Mesodermal cell (in vitro differentiated cells): ENCODE measurements around the gene HAPLN1. TPM values are rescaled to one million over a fixed set of nuclear protein-coding genes. Genes with fewer than 3 reads are reported as not detected.

ENCODE experiments used
- H3K27ac ChIP-seq: 2 replicates; pipeline ENCODE4 v1.7.0; 2013; ENCODE audit warnings: mild to moderate bottlenecking, low read depth, low read length, moderate library complexity; ENCODE audit not compliant: severe bottlenecking
- H3K36me3 ChIP-seq: 2 replicates; pipeline ENCODE4 v1.7.1; 2013; ENCODE audit warnings: mild to moderate bottlenecking, low read length, moderate library complexity; ENCODE audit not compliant: control insufficient read depth, insufficient read depth
- H3K4me1 ChIP-seq: one replicate; pipeline ENCODE4 v1.7.1; 2013; ENCODE audit warnings: mild to moderate bottlenecking, low read length; ENCODE audit not compliant: insufficient read depth, control insufficient read depth, poor library complexity, severe bottlenecking
- H3K4me3 ChIP-seq: 2 replicates; pipeline ENCODE4 v1.7.0; 2013; ENCODE audit warnings: low read length, control low read depth, mild to moderate bottlenecking; ENCODE audit not compliant: insufficient read depth, poor library complexity, severe bottlenecking; ENCODE audit errors: extremely low read depth
- H3K9me3 ChIP-seq: 2 replicates; pipeline ENCODE4 v1.7.1; 2013; ENCODE audit warnings: mild to moderate bottlenecking, low read length, moderate library complexity; ENCODE audit not compliant: control insufficient read depth
- WGBS, 2 experiments: methylation state at CpG; one replicate each; pipeline ENCODE4 v1.1.5; 2013; ENCODE audit warnings: missing lambda C conversion rate in 2 of 2; ENCODE audit not compliant: insufficient coverage in 2 of 2; 5-methylcytosine and 5-hydroxymethylcytosine counted together
- polyA plus RNA-seq, 2 experiments: library from polyadenylated mRNA; stranded (reverse); fragments of 50-300 nt; gene quantifications; one replicate each; pipeline ENCODE4 v1.2.3, GENCODE V29; 2013

Gene HAPLN1
- 1,521 TPM for polyA plus RNA-seq (2013, experiment 1 of 2)
- 1,320 TPM for polyA plus RNA-seq (2013, experiment 2 of 2)

- Histone ChIP-seq H3K4me3 (peak within 1 kb of the TSS; percentile 61), H3K4me1 (peaks cover 16% of the 10 kb centered on the region), H3K36me3 (peaks cover 14% of the 10 kb centered on the region), H3K9me3 (no peaks in the 10 kb centered on the region), H3K27ac (peak within 1 kb of the TSS; percentile 83)
- 51 to 55% methylated on average over 4 to 5 of the region's 16 CpGs for WGBS, 2 experiments
Measured at GRCh38 chr5:83720836-83721537, at the start of gene HAPLN1. TSS of gene HAPLN1 (minus strand) at chr5:83720855. CDS start at chr5:83673523, 47,332 bp downstream.

- no peak overlapping the region for H3K27ac ChIP-seq
- H3K4me3 ChIP-seq: no peak overlapping the region
- 20 to 44% methylated on average over 1 of the region's 3 CpGs for WGBS, 2 experiments
- H3K4me1 ChIP-seq: no peaks in the 10 kb centered on the region
- peaks cover 46% of the 10 kb centered on the region for H3K9me3 ChIP-seq
- H3K36me3 ChIP-seq: no peaks in the 10 kb centered on the region
Measured at GRCh38 chr5:83767409-83767992, 46.8 kb upstream of the HAPLN1 start.

- Histone ChIP-seq H3K4me1 (no peaks in the 10 kb centered on the region), H3K9me3 (peaks cover 36% of the 10 kb centered on the region), H3K4me3 (no peak overlapping the region), H3K27ac (no peak overlapping the region), H3K36me3 (no peaks in the 10 kb centered on the region)
- WGBS, 2 experiments: no CpG with 5 or more reads among the region's 1 CpG
Measured at GRCh38 chr5:83764101-83764500, 43.4 kb upstream of the HAPLN1 start.

- H3K9me3 ChIP-seq: peaks cover 12% of the 10 kb centered on the region
- no peaks in the 10 kb centered on the region for H3K4me1 ChIP-seq
- no peaks in the 10 kb centered on the region for H3K36me3 ChIP-seq
- no peak overlapping the region for H3K4me3 ChIP-seq
- H3K27ac ChIP-seq: no peak overlapping the region
- WGBS, 2 experiments: 86 to 91% methylated on average over 3 of the region's 4 CpGs
Measured at GRCh38 chr5:83760579-83760978, 39.9 kb upstream of the HAPLN1 start.

GRCh38 chr5:83752700-83753099 lies 32.0 kb upstream of the HAPLN1 start:
- Histone ChIP-seq H3K27ac (no peak overlapping the region), H3K4me3 (no peak overlapping the region), H3K36me3 (no peaks in the 10 kb centered on the region), H3K9me3 (peaks cover 12% of the 10 kb centered on the region), H3K4me1 (no peaks in the 10 kb centered on the region)
- no CpG with 5 or more reads among the region's 1 CpG for WGBS, 2 experiments

GRCh38 chr5:83751201-83751600 lies 30.5 kb upstream of the HAPLN1 start:
- peaks cover 12% of the 10 kb centered on the region for H3K9me3 ChIP-seq
- H3K4me3 ChIP-seq: no peak overlapping the region
- no peak overlapping the region for H3K27ac ChIP-seq
- WGBS, 2 experiments: no CpG with 5 or more reads among the region's 1 CpG
- H3K36me3 ChIP-seq: no peaks in the 10 kb centered on the region
- H3K4me1 ChIP-seq: no peaks in the 10 kb centered on the region

GRCh38 chr5:83750749-83751148 lies 30.1 kb upstream of the HAPLN1 start:
- 86 to 87% methylated on average over 1 of the region's 1 CpG for WGBS, 2 experiments
- peaks cover 12% of the 10 kb centered on the region for H3K9me3 ChIP-seq

GRCh38 chr5:83745816-83746215 lies 25.2 kb upstream of the HAPLN1 start:
- Histone ChIP-seq H3K4me1 (no peaks in the 10 kb centered on the region), H3K9me3 (peaks cover 7% of the 10 kb centered on the region), H3K27ac (no peak overlapping the region), H3K36me3 (no peaks in the 10 kb centered on the region), H3K4me3 (no peak overlapping the region)
- no CpG with 5 or more reads among the region's 2 CpGs for WGBS, 2 experiments

More at GRCh38 chr5:83750749-83751148, 30.1 kb upstream of the HAPLN1 start:
- H3K36me3 ChIP-seq: no peaks in the 10 kb centered on the region
- H3K27ac ChIP-seq: no peak overlapping the region
- H3K4me1 ChIP-seq: no peaks in the 10 kb centered on the region
- H3K4me3 ChIP-seq: no peak overlapping the region

GRCh38 chr5:83744821-83745220 lies 24.2 kb upstream of the HAPLN1 start:
- Histone ChIP-seq H3K9me3 (no peaks in the 10 kb centered on the region), H3K4me3 (no peak overlapping the region), H3K36me3 (no peaks in the 10 kb centered on the region), H3K27ac (no peak overlapping the region), H3K4me1 (no peaks in the 10 kb centered on the region)
- no CpG with 5 or more reads among the region's 1 CpG for WGBS, 2 experiments

GRCh38 chr5:83742089-83742488 lies 21.4 kb upstream of the HAPLN1 start:
- WGBS, 2 experiments: 94% methylated on average over 2 of the region's 4 CpGs; no CpG with 5 or more reads in 1 of the 2 experiments

GRCh38 chr5:83741571-83741970 lies 20.9 kb upstream of the HAPLN1 start:
- WGBS, 2 experiments: 80 to 100% methylated on average over 1 to 2 of the region's 3 CpGs
- Histone ChIP-seq H3K4me3 (no peak overlapping the region), H3K9me3 (no peaks in the 10 kb centered on the region), H3K36me3 (no peaks in the 10 kb centered on the region), H3K4me1 (no peaks in the 10 kb centered on the region), H3K27ac (no peak overlapping the region)

More at GRCh38 chr5:83742089-83742488, 21.4 kb upstream of the HAPLN1 start:
- Histone ChIP-seq H3K4me3 (no peak overlapping the region), H3K4me1 (no peaks in the 10 kb centered on the region), H3K36me3 (no peaks in the 10 kb centered on the region), H3K9me3 (no peaks in the 10 kb centered on the region), H3K27ac (no peak overlapping the region)
